Measurements from ENCODE around the gene BRI3. TPM values are rescaled to one million over a fixed set of nuclear protein-coding genes. Genes with fewer than 3 reads are reported as not detected.

Gene BRI3
- total RNA-seq, 6 experiments from 2014 or later, result 34.7 to 160 (median 137) TPM

- Histone ChIP-seq H3K36me3 (no peaks in the 10 kb centered on the region), H3K9me3 (no peaks in the 10 kb centered on the region), H3K4me1 (peaks cover 0 to 63% (median 18%) of the 10 kb centered on the region in 4 donors), H3K4me3 (peak overlapping the region; percentile 63 to 90 (median 82)), H3K27ac (peak overlapping the region; percentile 95 to 98 (median 98)), H3K27me3 (no peaks in the 10 kb centered on the region)
- intact Hi-C loops (cut with DNase I), result no loop called here
- TF ChIP-seq POLR2A (IDR thresholded peaks at IDR 0.05) (no peak), CTCF (IDR thresholded peaks at IDR 0.05) (no peak)
- no peak for ATAC-seq
- no peak for DNase-seq
- 9% methylated on average over 12 of the region's 16 CpGs for WGBS (ENCODE audit: insufficient coverage, low coverage, low lambda C conversion rate, missing lambda C conversion rate)
Observed at GRCh38 chr7:98282703-98283102, 1.2 kb downstream of the BRI3 start.

- H3K9me3 ChIP-seq, result no peaks in the 10 kb centered on the region
- intact Hi-C loops (cut with DNase I), result no loop called here
- peaks cover 0 to 2% (median 0%) of the 10 kb centered on the region in 4 donors for H3K36me3 ChIP-seq
- peak; percentile 57 to 74 (median 68) for DNase-seq
- H3K27ac ChIP-seq, result peak overlapping the region; percentile 95 to 98 (median 98)
- H3K4me1 ChIP-seq, result peaks cover 0 to 66% (median 18%) of the 10 kb centered on the region in 4 donors
- ATAC-seq, result peak in 3 of 4 donors; percentile 0 to 5 (median 3)
- H3K27me3 ChIP-seq, result no peaks in the 10 kb centered on the region
- 0% methylated on average over 3 of the region's 19 CpGs for WGBS (ENCODE audit: insufficient coverage, low coverage, low lambda C conversion rate, missing lambda C conversion rate)
- H3K4me3 ChIP-seq, result peak overlapping the region; percentile 63 to 90 (median 82)
- no peak for TF ChIP-seq CTCF (IDR thresholded peaks at IDR 0.05)
- TF ChIP-seq POLR2A (IDR thresholded peaks at IDR 0.05), result peak; percentile 65
Observed at GRCh38 chr7:98283127-98283886, 1.8 kb downstream of the BRI3 start.

GRCh38 chr7:98283887-98284222, 2.4 kb downstream of the BRI3 start:
- H3K36me3 ChIP-seq, result peaks cover 0 to 5% (median 0%) of the 10 kb centered on the region in 4 donors
- peak overlapping the region; percentile 63 to 90 (median 82) for H3K4me3 ChIP-seq
- no peak for ATAC-seq

GRCh38 chr7:98284335-98285036, 3.0 kb downstream of the BRI3 start:
- intact Hi-C loops (cut with DNase I), result no loop called here
- peaks cover 0 to 5% (median 0%) of the 10 kb centered on the region in 4 donors for H3K36me3 ChIP-seq
- TF ChIP-seq CTCF (IDR thresholded peaks at IDR 0.05), result no peak
- TF ChIP-seq POLR2A (IDR thresholded peaks at IDR 0.05), result peak; percentile 73
- WGBS (ENCODE audit: insufficient coverage, low coverage, low lambda C conversion rate, missing lambda C conversion rate), result 33% methylated on average over 4 of the region's 20 CpGs
- ATAC-seq (peak; percentile 24 to 49 (median 38)), DNase-seq (peak; percentile 79 to 88 (median 83))
- H3K4me1 ChIP-seq, result peaks cover 0 to 57% (median 18%) of the 10 kb centered on the region in 4 donors
- H3K9me3 ChIP-seq, result no peaks in the 10 kb centered on the region
- H3K27me3 ChIP-seq, result no peaks in the 10 kb centered on the region
- peak overlapping the region; percentile 63 to 90 (median 82) for H3K4me3 ChIP-seq
- peak overlapping the region; percentile 95 to 98 (median 98) for H3K27ac ChIP-seq

More at GRCh38 chr7:98283887-98284222, 2.4 kb downstream of the BRI3 start:
- Histone ChIP-seq H3K9me3 (no peaks in the 10 kb centered on the region), H3K27me3 (no peaks in the 10 kb centered on the region), H3K4me1 (peaks cover 0 to 60% (median 18%) of the 10 kb centered on the region in 4 donors), H3K27ac (peak overlapping the region; percentile 95 to 98 (median 98))
- 40% methylated on average over 2 of the region's 8 CpGs for WGBS (ENCODE audit: insufficient coverage, low coverage, low lambda C conversion rate, missing lambda C conversion rate)
- intact Hi-C loops (cut with DNase I), result no loop called here
- DNase-seq, result peak in 1 of 3 donors; percentile 38
- TF ChIP-seq POLR2A (IDR thresholded peaks at IDR 0.05), result no peak
- no peak for TF ChIP-seq CTCF (IDR thresholded peaks at IDR 0.05)
